ENCODE data around the gene SEC16B.

DNA sequence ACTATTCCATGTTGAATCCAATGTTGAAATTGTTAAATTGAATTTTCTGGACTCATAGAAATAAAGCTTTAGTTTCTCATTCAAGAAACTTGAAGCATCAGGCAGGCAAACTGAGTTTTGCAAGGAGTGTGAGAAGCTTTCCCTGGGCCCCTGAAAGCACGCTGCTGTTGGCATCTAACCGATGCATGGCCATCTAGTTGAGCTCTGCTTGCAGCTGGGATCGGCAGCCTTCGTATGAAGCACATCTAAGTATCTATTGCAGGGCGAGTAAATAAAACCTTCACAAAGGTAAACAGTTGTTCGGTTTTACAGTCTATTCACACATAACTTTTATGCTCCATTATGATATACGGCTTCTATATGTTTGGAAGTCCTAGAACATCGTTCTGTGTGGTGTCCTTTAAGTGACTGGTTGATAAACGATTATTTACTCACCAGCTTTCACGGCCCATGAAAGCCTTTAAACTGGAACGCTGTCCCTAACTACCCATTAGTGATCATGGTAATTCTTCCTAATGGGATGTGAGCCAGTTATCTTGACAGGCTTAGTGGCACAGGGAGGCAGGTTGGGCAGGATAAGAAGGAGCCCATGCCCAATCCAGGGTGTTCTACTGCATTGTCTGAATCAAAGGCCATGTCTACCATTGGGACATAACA, 71.7 kb downstream of the SEC16B start:
- TF ChIP-seq GATA2 (IDR thresholded peaks at IDR 0.05; ENCODE audit: low read depth, low read length) = no peak
- no peak for TF ChIP-seq GATA3 (IDR thresholded peaks at IDR 0.05; ENCODE audit: low read depth, low read length)
